GM23338 (cell line): ENCODE results near the gene EXOC6B.

Experiments used
- CREB1 ChIP-seq: fragments of 250-450 bp; sonication (Bioruptor Pico); IDR thresholded peaks from 2 replicates; pipeline ENCODE4 v1.5.0; 2020; ENCODE audit warnings: low read depth, mild to moderate bottlenecking, moderate library complexity
- CTCF ChIP-seq, 2 experiments: fragments of 200-600 bp in 1 of 2; sonication (generic) in 1 of 2; conservative IDR thresholded peaks; 2 replicates each; pipeline versions ENCODE4 v1.5.1 to v1.6.1; 2016 to 2017; ENCODE audit warnings: antibody characterized with exemption in 2 of 2, low read depth in 2 of 2, mild to moderate bottlenecking in 2 of 2, moderate library complexity in 1 of 2
- ETS1 ChIP-seq: IDR thresholded peaks from 2 replicates; pipeline ENCODE4 v1.6.1; 2016; ENCODE audit warnings: antibody characterized with exemption
- EZH2 ChIP-seq: fragments of 200-600 bp; sonication (generic); IDR thresholded peaks from one replicate; pipeline ENCODE4 v1.8.0; 2017; ENCODE audit warnings: antibody characterized with exemption, mild to moderate bottlenecking, low read depth; ENCODE audit not compliant: unreplicated experiment
- EZH2phosphoT487 ChIP-seq: fragments of 200-600 bp; sonication (generic); IDR thresholded peaks from one replicate; pipeline ENCODE4 v1.8.1; 2018; ENCODE audit warnings: antibody characterized with exemption; ENCODE audit not compliant: unreplicated experiment
- JUNB ChIP-seq: IDR thresholded peaks from one replicate; pipeline ENCODE4 v1.6.1; 2016; ENCODE audit warnings: antibody characterized with exemption; ENCODE audit not compliant: unreplicated experiment
- POLR2AphosphoS5 ChIP-seq: IDR thresholded peaks from 2 replicates; pipeline ENCODE4 v1.6.1; 2016; ENCODE audit warnings: antibody characterized with exemption, low read depth
- REST ChIP-seq: IDR thresholded peaks from one replicate; pipeline ENCODE4 v1.6.1; 2018; ENCODE audit warnings: antibody characterized with exemption; ENCODE audit not compliant: unreplicated experiment
- STAT1 ChIP-seq: IDR thresholded peaks from one replicate; pipeline ENCODE4 v1.6.1; 2016; ENCODE audit warnings: antibody characterized with exemption; ENCODE audit not compliant: unreplicated experiment
- ZNF114 ChIP-seq: fragments of 250-450 bp; sonication (Bioruptor Pico); IDR thresholded peaks from 2 replicates; pipeline ENCODE4 v1.5.0; 2020; ENCODE audit warnings: mild to moderate bottlenecking, moderate library complexity
- ZNF462 ChIP-seq: fragments of 250-450 bp; sonication (Bioruptor Pico); IDR thresholded peaks from 2 replicates; pipeline ENCODE4 v1.5.0; 2020; ENCODE audit warnings: mild to moderate bottlenecking, moderate library complexity

- TF ChIP-seq CTCF (conservative IDR thresholded peaks at IDR 0.05; ENCODE audit: low read depth in 2 of 2) (no peak), ETS1 (no peak), EZH2 (no peak), EZH2phosphoT487 (no peak), POLR2AphosphoS5 (no peak), CREB1 (no peak), REST (no peak), ZNF462 (CRISPR knock-in tag) (no peak), ZNF114 (no peak), JUNB (no peak), STAT1 (no peak)
These were observed 620.9 kb downstream of the EXOC6B start for GRCh38 chr2:72204786-72205503.
